ENCODE data around the gene CDK10. TPM values are rescaled to one million over a fixed set of nuclear protein-coding genes. Genes with fewer than 3 reads are reported as not detected.

CDK10 gene
- total RNA-seq, 1 donor from 2014 or later = 44.0 TPM

GRCh38 chr16:89672177-89672941 is 14.1 kb upstream of the CDK10 start:
- TF ChIP-seq POLR2AphosphoS5 (IDR thresholded peaks at IDR 0.05; ENCODE audit: insufficient read depth in 1 of 2, low read depth in 1 of 2) (no peak), CTCF (IDR thresholded peaks at IDR 0.05) (no peak), POLR2A (IDR thresholded peaks at IDR 0.05) (no peak)

GRCh38 chr16:89678258-89678657 is 8.2 kb upstream of the CDK10 start:
- intact Hi-C loops (cut with DNase I) = no loop called here
- Histone ChIP-seq H3K4me1 (no peaks in the 10 kb centered on the region), H3K4me3 (no peak overlapping the region), H3K27ac (no peak overlapping the region), H3K27me3 (no peaks in the 10 kb centered on the region), H3K9me3 (no peaks in the 10 kb centered on the region), H3K36me3 (no peaks in the 10 kb centered on the region)
- no peak for DNase-seq (ENCODE audit: extremely low spot score in 2 of 2)
- no peak for TF ChIP-seq POLR2AphosphoS5 (IDR thresholded peaks at IDR 0.05; ENCODE audit: insufficient read depth in 1 of 2, low read depth in 1 of 2)
- TF ChIP-seq POLR2A (IDR thresholded peaks at IDR 0.05) = no peak
- no peak for TF ChIP-seq CTCF (IDR thresholded peaks at IDR 0.05)

More at GRCh38 chr16:89672177-89672941, 14.1 kb upstream of the CDK10 start:
- H3K36me3 ChIP-seq = no peaks in the 10 kb centered on the region
- H3K27ac ChIP-seq = no peak overlapping the region
- no peak overlapping the region for H3K4me3 ChIP-seq
- intact Hi-C loops (cut with DNase I) = no loop called here
- DNase-seq (ENCODE audit: extremely low spot score in 2 of 2) = no peak
- no peaks in the 10 kb centered on the region for H3K9me3 ChIP-seq
- H3K4me1 ChIP-seq = peaks cover 4% of the 10 kb centered on the region
- H3K27me3 ChIP-seq = no peaks in the 10 kb centered on the region

GRCh38 chr16:89685916-89686315 is 573 bp upstream of the CDK10 start:
- intact Hi-C loops (cut with DNase I) = no loop called here
- Histone ChIP-seq H3K36me3 (no peaks in the 10 kb centered on the region), H3K4me1 (peaks cover 10% of the 10 kb centered on the region), H3K27ac (no peak overlapping the region), H3K4me3 (peak overlapping the region in 1 of 2 donors; percentile 67), H3K27me3 (no peaks in the 10 kb centered on the region), H3K9me3 (no peaks in the 10 kb centered on the region)
- no peak for DNase-seq (ENCODE audit: extremely low spot score in 2 of 2)
- no peak for TF ChIP-seq CTCF (IDR thresholded peaks at IDR 0.05)
- TF ChIP-seq POLR2A (IDR thresholded peaks at IDR 0.05) = no peak
- TF ChIP-seq POLR2AphosphoS5 (IDR thresholded peaks at IDR 0.05; ENCODE audit: insufficient read depth in 1 of 2, low read depth in 1 of 2) = no peak

- Histone ChIP-seq H3K36me3 (peaks cover 0 to 10% of the 10 kb centered on the region in 2 donors), H3K9me3 (no peaks in the 10 kb centered on the region), H3K27me3 (no peaks in the 10 kb centered on the region), H3K4me1 (peaks cover 10% of the 10 kb centered on the region), H3K4me3 (peak overlapping the region; percentile 67 to 78), H3K27ac (peak overlapping the region; percentile 68)
- intact Hi-C loops (cut with DNase I) = no loop called here
- TF ChIP-seq POLR2A (IDR thresholded peaks at IDR 0.05) (no peak), CTCF (IDR thresholded peaks at IDR 0.05) (no peak), POLR2AphosphoS5 (IDR thresholded peaks at IDR 0.05; ENCODE audit: insufficient read depth in 1 of 2, low read depth in 1 of 2) (no peak)
- peak in 1 of 2 donors; percentile 83 for DNase-seq (ENCODE audit: extremely low spot score in 2 of 2)
Measured at GRCh38 chr16:89687092-89687940, 827 bp downstream of the CDK10 start.
